Measurements from ENCODE around the gene JPH3. TPM values are rescaled to one million over a fixed set of nuclear protein-coding genes. Genes with fewer than 3 reads are reported as not detected.

Gene JPH3
- total RNA-seq, 1 experiment from 2014 or later = 32.7 TPM

GRCh38 chr16:87735270-87736007 lies 133.1 kb downstream of the JPH3 start:
- Histone ChIP-seq H3K9ac (ENCODE audit: extremely low read depth, insufficient read length, low read length) (no peak overlapping the region), H2BK15ac (ENCODE audit: low read depth, low read length) (no peak overlapping the region), H4K8ac (replicated peaks; ENCODE audit: insufficient read length, low read depth, low read length) (no peak overlapping the region), H3K4me2 (ENCODE audit: insufficient read depth, insufficient read length, low read length) (no peak overlapping the region), H3K9me3 (ENCODE audit: control insufficient read depth, low read depth, low read length) (no peaks in the 10 kb centered on the region), H2AK5ac (ENCODE audit: insufficient read length, low read length) (no peak overlapping the region), H2BK5ac (ENCODE audit: insufficient read length, low read length) (no peak overlapping the region), H3K23ac (ENCODE audit: insufficient read length, low read depth, low read length) (no peak overlapping the region), H4K5ac (ENCODE audit: insufficient read length, low read depth, low read length) (no peak overlapping the region), H2BK120ac (ENCODE audit: low read depth, low read length, poor library complexity, severe bottlenecking) (no peak overlapping the region), H3K4ac (ENCODE audit: low read depth, low read length) (no peak overlapping the region), H3K4me1 (ENCODE audit: insufficient read depth, low read length) (no peaks in the 10 kb centered on the region), H3K14ac (ENCODE audit: insufficient read depth, low read length) (no peak overlapping the region), H3K27me3 (ENCODE audit: insufficient read depth, low read length) (no peaks in the 10 kb centered on the region), H3K79me1 (ENCODE audit: insufficient read depth, low read depth, low read length, poor library complexity, severe bottlenecking) (peaks cover 12% of the 10 kb centered on the region), H4K91ac (ENCODE audit: insufficient read length, low read depth, low read length) (no peak overlapping the region), H2BK12ac (ENCODE audit: insufficient read length, low read depth, low read length) (no peak overlapping the region), H2AFZ (ENCODE audit: low read length) (no peak overlapping the region), H3K56ac (ENCODE audit: insufficient read length, low read depth, low read length) (no peak overlapping the region), H3T11ph (ENCODE audit: low read length) (no peak overlapping the region), H2BK20ac (ENCODE audit: low read depth, low read length, poor library complexity, severe bottlenecking) (no peak overlapping the region), H3K18ac (ENCODE audit: insufficient read length, low read depth, low read length) (no peak overlapping the region), H4K20me1 (ENCODE audit: control insufficient read depth, insufficient read depth, insufficient read length) (peaks cover 4% of the 10 kb centered on the region), H3K79me2 (ENCODE audit: insufficient read depth, low read length) (no peaks in the 10 kb centered on the region; the same call in 1 of the 2 replicates), H3K23me2 (ENCODE audit: insufficient read length, low read depth, low read length, poor library complexity, severe bottlenecking) (no peaks in the 10 kb centered on the region), H3K27ac (ENCODE audit: insufficient read length, low read depth, low read length) (no peak overlapping the region)
- Mint-ChIP-seq H3K36me3 (ENCODE audit: insufficient read depth in 1 of 3, low read depth in 3 of 3) (peaks cover 8 to 38% (median 25%) of the 10 kb centered on the region in 3 experiments), H3K4me3 (no peak overlapping the region; a peak in 1 of 5 replicates), H3K4me1 (peaks cover 8 to 10% of the 10 kb centered on the region in 2 experiments), H3K9me3 (no peaks in the 10 kb centered on the region), H3K27ac (peak overlapping the region in 1 of 3 experiments; percentile 34; a peak in 1 of 7 replicates), H3K27me3 (ENCODE audit: low read depth) (no peaks in the 10 kb centered on the region)
- DNase-seq = no peak
- TF ChIP-seq CTCF (conservative IDR thresholded peaks at IDR 0.05) = no peak
- WGBS (ENCODE audit: extremely low coverage, insufficient read length, low lambda C conversion rate) = no CpG with 5 or more reads among the region's 23 CpGs

All from H9 (cell line).